Type B pancreatic cell (in vitro differentiated cells): Measurements from ENCODE around the gene DAPK2. TPM values are rescaled to one million over a fixed set of nuclear protein-coding genes. Genes with fewer than 3 reads are reported as not detected.
A peak's percentile ranks its signal among the peaks of the same experiment; 100 is the strongest.
"Not testable (repeated sequence)": the region's sequence is repeated elsewhere in the genome, so short reads cannot be mapped to it uniquely, and the experiment has no call there.

Source experiments
- DNase-seq: peaks from one replicate; pipeline ENCODE4 v3.0.0; 2021; ENCODE audit warnings: mixed read lengths; ENCODE audit not compliant: unreplicated experiment; ENCODE audit errors: extremely low spot score
- H3K27ac Mint-ChIP-seq: 2 replicates; pipeline ENCODE4 v1.8.0; 2021; ENCODE audit warnings: mild to moderate bottlenecking, mixed read lengths
- H3K27me3 Mint-ChIP-seq: 2 replicates; pipeline ENCODE4 v1.8.0; 2021; ENCODE audit warnings: mixed read lengths
- H3K36me3 Mint-ChIP-seq: 2 replicates; pipeline ENCODE4 v1.8.0; 2021; ENCODE audit warnings: mixed read lengths
- H3K4me1 Mint-ChIP-seq: one replicate; pipeline ENCODE4 v1.8.0; 2021; ENCODE audit warnings: mixed read lengths; ENCODE audit not compliant: unreplicated experiment
- H3K4me3 Mint-ChIP-seq: 2 replicates; pipeline ENCODE4 v1.8.0; 2021; ENCODE audit warnings: mild to moderate bottlenecking, mixed read lengths
- H3K9me3 Mint-ChIP-seq: 2 replicates; pipeline ENCODE4 v1.8.0; 2021; ENCODE audit warnings: mixed read lengths
- CTCF ChIP-seq: fragments of 200-600 bp; sonication (generic); conservative IDR thresholded peaks from 2 replicates; pipeline ENCODE4 v1.5.0; 2021; ENCODE audit warnings: antibody characterized with exemption, mild to moderate bottlenecking
- total RNA-seq: library from RNA; stranded (reverse); gene quantifications from 2 replicates; pipeline ENCODE4 v1.2.1, GENCODE V29; 2021; ENCODE audit warnings: low replicate concordance

DAPK2 gene
- total RNA-seq, 1 donor from 2014 or later = 5.0 TPM

GRCh38 chr15:64060716-64061115 lies 14.4 kb upstream of the DAPK2 start:
- H3K9me3 Mint-ChIP-seq = no peaks in the 10 kb centered on the region
- peak; percentile 64 for DNase-seq
- H3K36me3 Mint-ChIP-seq = no peaks in the 10 kb centered on the region
- TF ChIP-seq CTCF = no peak
- no peak overlapping the region for H3K4me3 Mint-ChIP-seq
- no peaks in the 10 kb centered on the region for H3K27me3 Mint-ChIP-seq
- no peak overlapping the region for H3K27ac Mint-ChIP-seq
- no peaks in the 10 kb centered on the region for H3K4me1 Mint-ChIP-seq

DNA sequence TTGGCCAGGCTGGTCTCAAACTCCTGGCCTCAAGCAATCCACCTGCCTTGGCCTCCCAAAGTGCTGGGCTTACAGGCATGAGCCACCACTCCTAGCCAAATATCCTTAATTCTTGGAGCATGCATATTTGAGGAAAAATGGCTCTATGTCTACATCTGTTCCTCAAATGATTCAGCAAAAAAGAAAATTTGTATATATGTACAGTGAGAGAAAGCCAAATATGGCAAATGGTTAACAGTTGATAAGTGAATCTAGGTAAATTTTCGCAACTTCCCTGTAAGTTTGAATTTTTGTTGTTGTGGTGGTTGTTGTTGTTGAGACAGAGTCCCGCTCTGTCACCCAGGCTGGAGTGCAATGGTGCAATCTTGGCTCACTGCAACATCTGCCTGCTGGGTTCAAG lies 12.8 kb upstream of the DAPK2 start:
- not testable (repeated sequence) for H3K36me3 Mint-ChIP-seq, H3K27ac Mint-ChIP-seq, H3K4me3 Mint-ChIP-seq, H3K27me3 Mint-ChIP-seq, H3K4me1 Mint-ChIP-seq, DNase-seq, H3K9me3 Mint-ChIP-seq

DNA sequence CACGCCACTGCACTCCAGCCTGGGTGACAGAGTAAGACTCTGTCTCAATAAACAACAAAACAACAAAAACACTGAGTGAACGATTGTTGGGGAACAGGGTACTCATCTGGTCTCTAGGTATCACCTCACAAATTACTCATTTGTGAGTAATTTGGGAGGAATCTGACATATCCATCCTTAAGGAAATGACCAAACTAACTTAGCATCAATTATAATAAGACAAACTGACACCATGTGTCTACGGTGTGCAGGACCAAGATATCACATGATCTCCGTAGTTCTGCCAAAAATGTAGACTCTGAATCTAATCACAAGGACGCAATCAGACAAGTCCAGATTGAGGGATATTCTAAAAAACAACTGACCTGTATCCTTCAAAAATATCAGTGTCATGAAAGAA lies 12.0 kb upstream of the DAPK2 start:
- DNase-seq = peak; percentile 7
- H3K9me3 Mint-ChIP-seq = no peaks in the 10 kb centered on the region
- H3K27me3 Mint-ChIP-seq = no peaks in the 10 kb centered on the region
- no peak overlapping the region for H3K4me3 Mint-ChIP-seq
- no peaks in the 10 kb centered on the region for H3K4me1 Mint-ChIP-seq
- TF ChIP-seq CTCF = no peak
- no peak overlapping the region for H3K27ac Mint-ChIP-seq
- H3K36me3 Mint-ChIP-seq = no peaks in the 10 kb centered on the region

DNA sequence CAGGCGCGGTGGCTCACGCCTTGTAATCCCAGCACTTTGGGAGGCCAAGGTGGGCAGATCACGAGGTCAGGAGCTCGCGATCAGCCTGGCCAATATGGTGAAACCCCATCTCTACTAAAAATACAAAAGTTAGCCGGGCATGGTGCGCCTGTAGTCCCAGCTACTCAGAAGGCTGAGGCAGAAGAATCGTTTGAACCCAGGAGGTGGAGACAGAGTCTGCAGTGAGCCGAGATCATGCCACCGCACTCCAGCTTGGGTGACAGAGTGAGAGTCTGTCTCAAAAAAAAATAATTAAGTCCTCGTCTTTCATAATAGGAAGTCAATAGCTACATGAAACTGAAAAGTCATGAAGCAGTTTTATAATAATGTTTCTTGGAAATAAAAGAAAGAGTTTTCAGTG lies 7.4 kb upstream of the DAPK2 start:
- DNase-seq = peak; percentile 11
- not testable (repeated sequence) for H3K27ac Mint-ChIP-seq, H3K27me3 Mint-ChIP-seq

GRCh38 chr15:64052925-64053491 lies 6.7 kb upstream of the DAPK2 start:
- no peak for DNase-seq
- Mint-ChIP-seq H3K27ac (no peak overlapping the region), H3K9me3 (no peaks in the 10 kb centered on the region), H3K27me3 (peaks cover 9% of the 10 kb centered on the region), H3K4me3 (no peak overlapping the region), H3K36me3 (no peaks in the 10 kb centered on the region), H3K4me1 (peaks cover 20% of the 10 kb centered on the region)
- TF ChIP-seq CTCF = no peak

More for the DNA sequence above, 7.4 kb upstream of the DAPK2 start:
- H3K36me3 Mint-ChIP-seq, H3K4me3 Mint-ChIP-seq, H3K9me3 Mint-ChIP-seq: not testable (repeated sequence)
- peaks cover 20% of the 10 kb centered on the region for H3K4me1 Mint-ChIP-seq

- peaks cover 23% of the 10 kb centered on the region for H3K27me3 Mint-ChIP-seq
- no peak overlapping the region for H3K4me3 Mint-ChIP-seq
- no peak for DNase-seq
- H3K4me1 Mint-ChIP-seq = peaks cover 23% of the 10 kb centered on the region
- no peaks in the 10 kb centered on the region for H3K36me3 Mint-ChIP-seq
- H3K27ac Mint-ChIP-seq = peak overlapping the region; percentile 17
- no peak for TF ChIP-seq CTCF
- no peaks in the 10 kb centered on the region for H3K9me3 Mint-ChIP-seq
These were observed 5.3 kb upstream of the DAPK2 start for GRCh38 chr15:64051407-64052259.
